Common myeloid progenitor, CD34-positive (primary cell): ENCODE data around the gene NBPF8.
A peak's percentile ranks its signal among the peaks of the same experiment; 100 is the strongest.
"Not testable (repeated sequence)": the region's sequence is repeated elsewhere in the genome, so short reads cannot be mapped to it uniquely, and the experiment has no call there.

Source experiments
- CTCF ChIA-PET: fragments of 350-600 bp; sonication (Branson Sonifier 250); formaldehyde crosslinking; loops from one replicate; lab custom pipeline; 2021; ENCODE audit warnings: antibody characterized with exemption; lab: Charles Lee
- POLR2A ChIA-PET: fragments of 350-600 bp; sonication (Branson Sonifier 250); formaldehyde crosslinking; loops from one replicate; lab custom pipeline; 2021; ENCODE audit warnings: antibody characterized with exemption; lab: Charles Lee
- DNase-seq, 3 donors: peaks; one replicate each; pipeline versions ENCODE4 v3.0.0 to v3.0.0-alpha.2; 2013
- H3K27ac ChIP-seq, 2 experiments: 1 replicate in 1 of 2; 2 replicates in 1 of 2; pipeline ENCODE4 v1.7.0; 2013; ENCODE audit warnings: inconsistent platforms in 2 of 2, low read length in 2 of 2, mild to moderate bottlenecking in 2 of 2, low read depth in 1 of 2, moderate library complexity in 1 of 2; ENCODE audit not compliant: severe bottlenecking in 2 of 2, insufficient read depth in 1 of 2, poor library complexity in 1 of 2
- H3K27me3 ChIP-seq, 5 experiments: replicated peaks in 2 of 5; 1 replicate in 3 of 5; 2 replicates in 2 of 5; pipeline versions ENCODE4 v1.6.1 to v1.7.0; 2013; ENCODE audit warnings: low read length in 4 of 5, mild to moderate bottlenecking in 2 of 5, moderate library complexity in 2 of 5, inconsistent platforms in 1 of 5; ENCODE audit not compliant: insufficient read depth in 5 of 5, control insufficient read depth in 4 of 5
- H3K36me3 ChIP-seq, 4 experiments: 1 replicate in 2 of 4; 2 replicates in 2 of 4; pipeline versions ENCODE4 v1.6.1 to v1.7.0; 2013; ENCODE audit warnings: low read length in 3 of 4, control low read depth in 1 of 4, mild to moderate bottlenecking in 1 of 4; ENCODE audit not compliant: control insufficient read depth in 4 of 4, insufficient read depth in 4 of 4
- H3K4me1 ChIP-seq, 4 experiments: 1 replicate in 3 of 4; 2 replicates in 1 of 4; pipeline versions ENCODE4 v1.6.1 to v1.7.1; 2013; ENCODE audit warnings: low read length in 3 of 4, mild to moderate bottlenecking in 3 of 4, control low read depth in 1 of 4, inconsistent platforms in 1 of 4, moderate library complexity in 1 of 4; ENCODE audit not compliant: control insufficient read depth in 4 of 4, insufficient read depth in 4 of 4; ENCODE audit errors: control extremely low read depth in 1 of 4
- H3K4me3 ChIP-seq, 7 experiments: 1 replicate in 4 of 7; 2 replicates in 3 of 7; pipeline versions ENCODE4 v1.5.1 to v1.7.0; 2013; ENCODE audit warnings: mild to moderate bottlenecking in 7 of 7, low read length in 6 of 7, moderate library complexity in 6 of 7, inconsistent platforms in 2 of 7, low read depth in 2 of 7, control low read depth in 1 of 7; ENCODE audit not compliant: insufficient read depth in 4 of 7, control insufficient read depth in 1 of 7; ENCODE audit errors: extremely low read depth in 1 of 7
- H3K9me3 ChIP-seq, 5 experiments: 1 replicate in 4 of 5; 2 replicates in 1 of 5; pipeline versions ENCODE4 v1.6.1 to v1.7.1; 2013; ENCODE audit warnings: low read length in 4 of 5, mild to moderate bottlenecking in 2 of 5, inconsistent platforms in 1 of 5, low read depth in 1 of 5, moderate library complexity in 1 of 5; ENCODE audit not compliant: control insufficient read depth in 4 of 5, insufficient read depth in 2 of 5; ENCODE audit errors: control extremely low read depth in 1 of 5
- WGBS: methylation state at CpG from one replicate; pipeline ENCODE4 v1.1.5; 2013; ENCODE audit not compliant: insufficient coverage; 5-methylcytosine and 5-hydroxymethylcytosine counted together

NBPF8 gene

DNA sequence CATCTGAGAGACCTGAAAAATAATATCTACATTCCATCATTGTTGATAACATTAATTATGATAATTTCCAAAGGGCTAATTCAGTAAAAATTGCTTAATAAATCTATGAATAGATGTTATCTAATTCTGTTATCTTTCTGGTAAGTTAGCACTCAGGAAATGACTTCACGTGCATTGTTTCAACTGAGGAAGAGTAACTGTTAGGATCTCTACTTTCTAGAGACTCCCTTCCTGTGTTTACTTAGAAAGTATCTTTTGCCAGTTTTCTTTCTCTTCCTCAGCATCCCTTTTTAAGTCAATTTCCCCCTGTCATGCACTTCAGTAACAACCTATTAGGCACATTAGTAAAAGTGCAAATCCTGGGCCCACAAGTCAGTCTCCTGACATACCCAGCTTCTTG lies 9.5 kb upstream of the NBPF8 start:
- H3K4me3 ChIP-seq, POLR2A ChIA-PET, H3K27me3 ChIP-seq: not testable (repeated sequence)

GRCh38 chr1:120414451-120414850 lies 384 bp upstream of the NBPF8 start:
- peak in 2 of 3 donors; percentile 2 to 19 for DNase-seq
- POLR2A ChIA-PET, H3K36me3 ChIP-seq, H3K27ac ChIP-seq, H3K27me3 ChIP-seq, H3K4me1 ChIP-seq, H3K9me3 ChIP-seq, CTCF ChIA-PET: not testable (repeated sequence)
- peak overlapping the region in 5 of 7 experiments; percentile 26 to 70 (median 43) for H3K4me3 ChIP-seq
- WGBS = no CpG with 5 or more reads among the region's 16 CpGs

More for the DNA sequence above, 9.5 kb upstream of the NBPF8 start:
- CTCF ChIA-PET, H3K27ac ChIP-seq, DNase-seq, H3K36me3 ChIP-seq, H3K9me3 ChIP-seq, H3K4me1 ChIP-seq: not testable (repeated sequence)
- WGBS = no CpG with 5 or more reads among the region's 1 CpG

DNA sequence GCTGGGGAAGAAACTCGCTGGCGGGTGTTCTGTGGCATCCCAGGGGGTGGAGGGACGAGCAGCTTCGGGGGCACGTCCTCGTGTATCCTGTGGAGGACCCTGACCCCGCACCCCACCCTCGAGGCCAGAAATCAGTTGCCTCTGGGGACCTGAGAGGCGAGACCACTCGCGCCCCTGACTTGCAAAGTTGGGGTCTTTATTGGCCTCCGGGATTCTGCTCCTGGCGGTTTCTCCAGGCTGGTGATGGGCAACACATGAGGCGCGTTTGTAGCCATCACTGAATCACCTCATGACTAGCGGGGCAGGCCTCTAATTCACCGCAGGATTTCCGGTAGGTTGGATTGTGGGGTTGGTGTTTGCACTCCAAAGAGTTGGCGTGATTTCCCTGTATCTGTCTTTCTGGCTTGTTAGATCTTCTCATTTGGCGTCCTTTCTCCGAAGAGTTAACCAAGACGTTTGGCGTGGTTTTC lies 692 bp downstream of the NBPF8 start:
- peak in 2 of 3 donors; percentile 15 to 34 for DNase-seq
- CTCF ChIA-PET, H3K36me3 ChIP-seq, H3K9me3 ChIP-seq, POLR2A ChIA-PET, H3K4me1 ChIP-seq, H3K27ac ChIP-seq, H3K27me3 ChIP-seq: not testable (repeated sequence)
- H3K4me3 ChIP-seq = peak overlapping the region in 6 of 7 experiments; percentile 42 to 74 (median 60)
- WGBS = 0% methylated on average over 13 of the region's 23 CpGs

DNA sequence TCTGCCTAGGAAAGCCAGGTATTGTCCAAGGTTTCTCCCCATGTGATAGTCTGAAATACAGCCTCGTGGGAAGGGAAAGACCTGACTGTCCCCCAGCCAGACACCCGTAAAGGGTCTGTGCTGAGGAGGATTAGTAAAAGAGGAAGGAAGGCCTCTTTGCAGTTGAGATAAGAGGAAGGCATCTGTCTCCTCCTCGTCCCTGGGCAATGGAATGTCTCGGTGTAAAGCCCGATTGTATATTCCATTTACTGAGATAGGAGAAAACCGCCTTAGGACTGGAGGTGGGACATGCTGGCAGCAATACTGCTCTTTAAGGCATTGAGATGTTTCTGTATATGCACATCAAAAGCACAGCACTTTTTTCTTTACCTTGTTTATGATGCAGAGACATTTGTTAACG lies 10.2 kb downstream of the NBPF8 start:
- CTCF ChIA-PET, POLR2A ChIA-PET, H3K9me3 ChIP-seq, H3K36me3 ChIP-seq, H3K27ac ChIP-seq, H3K27me3 ChIP-seq, H3K4me1 ChIP-seq, H3K4me3 ChIP-seq: not testable (repeated sequence)
- peak in 1 of 3 donors; percentile 0 for DNase-seq
- no CpG with 5 or more reads among the region's 7 CpGs for WGBS

- H3K4me3 ChIP-seq, H3K27ac ChIP-seq, POLR2A ChIA-PET, H3K36me3 ChIP-seq, H3K4me1 ChIP-seq, H3K9me3 ChIP-seq, DNase-seq, CTCF ChIA-PET, H3K27me3 ChIP-seq: not testable (repeated sequence)
- WGBS = no CpG with 5 or more reads among the region's 3 CpGs
Measured at GRCh38 chr1:120431626-120432025, 16.8 kb downstream of the NBPF8 start.

GRCh38 chr1:120433831-120434230 lies 19.0 kb downstream of the NBPF8 start:
- POLR2A ChIA-PET, CTCF ChIA-PET, H3K4me3 ChIP-seq, H3K27me3 ChIP-seq, H3K9me3 ChIP-seq, H3K4me1 ChIP-seq, DNase-seq, H3K36me3 ChIP-seq, H3K27ac ChIP-seq: not testable (repeated sequence)
- no CpG with 5 or more reads among the region's 18 CpGs for WGBS

DNA sequence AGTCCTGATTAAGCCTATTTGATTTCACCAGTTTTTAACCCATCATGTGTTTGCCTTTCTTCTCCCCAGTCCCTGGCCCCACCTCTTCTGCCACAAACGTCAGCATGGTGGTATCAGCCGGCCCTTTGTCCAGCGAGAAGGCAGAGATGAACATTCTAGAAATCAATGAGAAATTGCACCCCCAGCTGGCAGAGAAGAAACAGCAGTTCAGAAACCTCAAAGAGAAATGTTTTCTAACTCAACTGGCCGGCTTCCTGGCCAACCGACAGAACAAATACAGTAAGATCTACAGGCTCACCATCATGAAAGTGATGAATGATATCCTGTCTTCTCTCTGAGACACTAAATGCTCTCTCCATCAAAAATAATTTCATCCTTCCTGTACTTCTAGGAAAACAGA lies 34.3 kb downstream of the NBPF8 start:
- H3K4me3 ChIP-seq, H3K4me1 ChIP-seq, H3K27me3 ChIP-seq, DNase-seq, CTCF ChIA-PET, POLR2A ChIA-PET, H3K27ac ChIP-seq, H3K36me3 ChIP-seq, H3K9me3 ChIP-seq: not testable (repeated sequence)
- WGBS = no CpG with 5 or more reads among the region's 5 CpGs
